IMR-90 (cell line): ENCODE data around the gene NAXE. TPM values are rescaled to one million over a fixed set of nuclear protein-coding genes. Genes with fewer than 3 reads are reported as not detected.

Source experiments
- ATAC-seq: fragments of 200-7000 bp; cut with Tn5 transposase; 2 replicates; pipeline ENCODE4 v1.9.1; 2020; ENCODE audit warnings: low read depth, mild to moderate bottlenecking, moderate library complexity
- BruUV-seq: library from RNA; stranded (reverse); fragments of 400-500 nt; replicated peaks from 2 replicates; lab custom pipeline; 2021; lab: Mats Ljungman, UMichigan
- CTCF ChIA-PET: fragments of 300-600 bp; formaldehyde crosslinking; extraction: SDS; loops from one replicate; lab custom pipeline; 2021; ENCODE audit warnings: antibody characterized with exemption; lab: Yijun Ruan, JAX
- POLR2A ChIA-PET: fragments of 300-600 bp; sonication (Branson Sonifier 250); formaldehyde crosslinking; loops from one replicate; lab custom pipeline; 2022; ENCODE audit warnings: antibody characterized with exemption; ENCODE audit not compliant: unreplicated experiment; lab: Charles Lee
- DNase-seq: peaks from one replicate; pipeline ENCODE4 v3.0.0; 2013
- H2AFZ ChIP-seq: replicated peaks from 2 replicates; pipeline ENCODE3; 2013; ENCODE audit warnings: low read length, mild to moderate bottlenecking; ENCODE audit not compliant: poor library complexity
- H2AK5ac ChIP-seq: 2 replicates; pipeline ENCODE4 v1.6.1; 2013; ENCODE audit warnings: low read depth, low read length, inconsistent platforms
- H2AK9ac ChIP-seq: replicated peaks from 2 replicates; pipeline ENCODE3; 2013; ENCODE audit warnings: mild to moderate bottlenecking, low read depth, low read length, moderate library complexity; ENCODE audit not compliant: poor library complexity
- H2BK120ac ChIP-seq: 2 replicates; pipeline ENCODE4 v1.6.1; 2013; ENCODE audit warnings: low read depth, low read length, inconsistent platforms
- H2BK15ac ChIP-seq: 3 replicates; pipeline ENCODE4 v1.6.1; 2013; ENCODE audit warnings: low read depth, low read length, inconsistent platforms
- H2BK20ac ChIP-seq: 2 replicates; pipeline ENCODE4 v1.6.1; 2013; ENCODE audit warnings: low read depth, mild to moderate bottlenecking, inconsistent platforms, low read length, moderate library complexity
- H2BK5ac ChIP-seq: 2 replicates; pipeline ENCODE4 v1.6.1; 2013; ENCODE audit warnings: mild to moderate bottlenecking, low read depth, low read length, inconsistent platforms; ENCODE audit not compliant: poor library complexity, severe bottlenecking
- H3K14ac ChIP-seq: replicated peaks from 2 replicates; pipeline ENCODE4 v1.6.1; 2013; ENCODE audit warnings: low read depth, low read length, inconsistent platforms
- H3K18ac ChIP-seq: 2 replicates; pipeline ENCODE4 v1.6.1; 2013; ENCODE audit warnings: low read depth, low read length, control low read depth
- H3K23ac ChIP-seq: 2 replicates; pipeline ENCODE4 v1.6.1; 2013; ENCODE audit warnings: low read depth, low read length, inconsistent platforms
- H3K27ac ChIP-seq: 2 replicates; pipeline ENCODE4 v1.5.1; 2013; ENCODE audit warnings: mild to moderate bottlenecking, control low read depth, low read length; ENCODE audit not compliant: insufficient read depth
- H3K27me3 ChIP-seq: 2 replicates; pipeline ENCODE4 v1.6.1; 2013; ENCODE audit warnings: low read length; ENCODE audit not compliant: control insufficient read depth, insufficient read depth
- H3K36me3 ChIP-seq: 2 replicates; pipeline ENCODE4 v1.6.1; 2013; ENCODE audit warnings: low read length, mixed read lengths; ENCODE audit not compliant: control insufficient read depth, insufficient read depth
- H3K4ac ChIP-seq: 2 replicates; pipeline ENCODE4 v1.6.1; 2013; ENCODE audit warnings: low read depth, low read length, inconsistent platforms
- H3K4me1 ChIP-seq: 2 replicates; pipeline ENCODE4 v1.6.1; 2013; ENCODE audit warnings: low read length, mixed read lengths; ENCODE audit not compliant: control insufficient read depth, insufficient read depth
- H3K4me2 ChIP-seq: 2 replicates; pipeline ENCODE4 v1.6.1; 2013; ENCODE audit warnings: low read depth, mild to moderate bottlenecking, control low read depth, low read length, moderate library complexity
- H3K4me3 ChIP-seq: 2 replicates; pipeline ENCODE4 v1.5.1; 2013; ENCODE audit warnings: low read depth, mild to moderate bottlenecking, control low read depth, low read length, moderate library complexity; ENCODE audit not compliant: insufficient read depth
- H3K56ac ChIP-seq: 2 replicates; pipeline ENCODE4 v1.6.1; 2013; ENCODE audit warnings: low read length, inconsistent platforms; ENCODE audit not compliant: insufficient read depth; ENCODE audit errors: extremely low read depth
- H3K79me1 ChIP-seq, 2 experiments: 2 replicates each; pipeline ENCODE4 v1.6.1; 2013; ENCODE audit warnings: low read length in 2 of 2, inconsistent platforms in 1 of 2, low read depth in 1 of 2
- H3K9ac ChIP-seq: 2 replicates; pipeline ENCODE4 v1.6.1; 2013; ENCODE audit warnings: low read depth, low read length, control low read depth
- H3K9me1 ChIP-seq: 2 replicates; pipeline ENCODE4 v1.6.1; 2013; ENCODE audit warnings: low read length, inconsistent platforms; ENCODE audit not compliant: insufficient read depth
- H3K9me3 ChIP-seq: 2 replicates; pipeline ENCODE4 v1.6.1; 2013; ENCODE audit warnings: low read length; ENCODE audit not compliant: control insufficient read depth, insufficient read depth
- H4K20me1 ChIP-seq: 2 replicates; pipeline ENCODE4 v1.6.1; 2013; ENCODE audit warnings: low read length, inconsistent platforms; ENCODE audit not compliant: insufficient read depth
- H4K5ac ChIP-seq: 2 replicates; pipeline ENCODE4 v1.6.1; 2013; ENCODE audit warnings: mild to moderate bottlenecking, low read depth, low read length, control low read depth
- H4K8ac ChIP-seq, 2 experiments: 2 replicates each; pipeline ENCODE4 v1.6.1; 2013; ENCODE audit warnings: low read depth in 2 of 2, low read length in 2 of 2, control low read depth in 1 of 2, inconsistent platforms in 1 of 2
- H4K91ac ChIP-seq: 2 replicates; pipeline ENCODE4 v1.6.1; 2013; ENCODE audit warnings: low read depth, low read length, inconsistent platforms; ENCODE audit not compliant: insufficient read depth
- CEBPB ChIP-seq: IDR thresholded peaks from 2 replicates; pipeline ENCODE4 v1.6.1; 2012; ENCODE audit warnings: low read depth, low read length, improper control_type of control experiment
- CTCF ChIP-seq: conservative IDR thresholded peaks from 2 replicates; pipeline ENCODE4 v1.5.1; 2012; ENCODE audit warnings: mild to moderate bottlenecking, low read depth, low read length, improper control_type of control experiment
- MAFK ChIP-seq: IDR thresholded peaks from 2 replicates; pipeline ENCODE4 v1.6.1; 2012; ENCODE audit warnings: low read depth, low read length, improper control_type of control experiment
- MXI1 ChIP-seq: IDR thresholded peaks from 2 replicates; pipeline ENCODE4 v1.6.1; 2012; ENCODE audit warnings: low read depth, mild to moderate bottlenecking, low read length, moderate library complexity, borderline replicate concordance
- NFE2L2 ChIP-seq: fragments of 150-350 bp; IDR thresholded peaks from 2 replicates; pipeline ENCODE4 v1.6.1; 2016; ENCODE audit warnings: low read depth, mild to moderate bottlenecking, low read length
- WGBS, 2 experiments: methylation state at CpG; one replicate each; pipeline versions ENCODE4 v1.1.5 to v1.1.7; 2013; ENCODE audit warnings: missing lambda C conversion rate in 2 of 2; ENCODE audit not compliant: insufficient read length in 1 of 2; ENCODE audit errors: extremely low coverage in 2 of 2; 5-methylcytosine and 5-hydroxymethylcytosine counted together
- dilution Hi-C: fragments of 300-500 bp; cut with HindIII; formaldehyde crosslinking; loops from one replicate; pipeline ENCODE4 v1.14.3; 2018; ENCODE audit warnings: low sequenced_read_pairs; ENCODE audit not compliant: unreplicated experiment
- in situ Hi-C: fragments of 300-500 bp; cut with MboI; formaldehyde crosslinking; loops from 3 replicates; pipeline ENCODE4 v1.14.3; 2019; ENCODE audit warnings: low sequenced_read_pairs, inconsistent platforms, mixed read lengths
- intact Hi-C: fragments of 100-400 bp; cut with micrococcal nuclease; formaldehyde crosslinking; loops from 2 replicates; pipeline ENCODE4 v1.10.0; 2022
- polyA plus RNA-seq, 3 experiments: library from polyadenylated mRNA; depleted of rRNA; stranded (reverse); fragments of >200 nt; gene quantifications; 2 replicates each; pipeline ENCODE4 v1.2.3, GENCODE V29; 2012; ENCODE audit warnings: low replicate concordance in 1 of 3
- total RNA-seq: library from RNA; depleted of rRNA; stranded (reverse); fragments of >200 nt; gene quantifications from 2 replicates; pipeline ENCODE4 v1.2.3, GENCODE V29; 2012
- TF ChIP-seq, protein P1 (sequence below): fragments of 150-350 bp; IDR thresholded peaks from 2 replicates; pipeline ENCODE4 v1.6.1; 2016; ENCODE audit warnings: low read depth, mild to moderate bottlenecking, low read length, moderate library complexity, borderline replicate concordance

NAXE gene
- total and polyA plus RNA-seq, 2 of the 4 experiments (the other 2 are of a cell fraction), result 61.0 to 74.2 TPM

- CTCF ChIA-PET, result no interaction called here
- POLR2A ChIA-PET, result no interaction called here
- no peak for TF ChIP-seq CEBPB
- TF ChIP-seq MAFK, result no peak
- TF ChIP-seq NFE2L2, result no peak
- TF ChIP-seq, protein P1, sequence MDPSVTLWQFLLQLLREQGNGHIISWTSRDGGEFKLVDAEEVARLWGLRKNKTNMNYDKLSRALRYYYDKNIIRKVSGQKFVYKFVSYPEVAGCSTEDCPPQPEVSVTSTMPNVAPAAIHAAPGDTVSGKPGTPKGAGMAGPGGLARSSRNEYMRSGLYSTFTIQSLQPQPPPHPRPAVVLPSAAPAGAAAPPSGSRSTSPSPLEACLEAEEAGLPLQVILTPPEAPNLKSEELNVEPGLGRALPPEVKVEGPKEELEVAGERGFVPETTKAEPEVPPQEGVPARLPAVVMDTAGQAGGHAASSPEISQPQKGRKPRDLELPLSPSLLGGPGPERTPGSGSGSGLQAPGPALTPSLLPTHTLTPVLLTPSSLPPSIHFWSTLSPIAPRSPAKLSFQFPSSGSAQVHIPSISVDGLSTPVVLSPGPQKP, result no peak
- TF ChIP-seq MXI1, result no peak
- no peak for TF ChIP-seq CTCF
Observed at GRCh38 chr1:156598731-156599432, 7.3 kb downstream of the NAXE start.

More at GRCh38 chr1:156598731-156599432, 7.3 kb downstream of the NAXE start:
- H3K79me1 ChIP-seq, result peaks cover 16 to 57% of the 10 kb centered on the region in 2 experiments
- intact Hi-C loops, result no loop called here
- dilution Hi-C loops, result no loop called here
- no peak overlapping the region for H3K4me2 ChIP-seq
- H4K5ac ChIP-seq, result no peak overlapping the region
- H3K9ac ChIP-seq, result no peak overlapping the region
- no peak overlapping the region for H4K91ac ChIP-seq
- no peak overlapping the region for H3K4me3 ChIP-seq
- in situ Hi-C loops, result no loop called here
- no peak overlapping the region for H3K56ac ChIP-seq
- no peak overlapping the region for H2AK9ac ChIP-seq
- no peak overlapping the region for H4K8ac ChIP-seq
- H2BK15ac ChIP-seq, result no peak overlapping the region
- DNase-seq, result no peak
- H3K4me1 ChIP-seq, result 0 out of 2 replicates have a peak, but pooled peaks cover 4% of the 10 kb centered on the region
- no peaks in the 10 kb centered on the region for H3K27me3 ChIP-seq
- ATAC-seq, result no peak
- H3K14ac ChIP-seq, result no peak overlapping the region
- no peak overlapping the region for H3K27ac ChIP-seq
- BruUV-seq, result no TSS peak
- H3K23ac ChIP-seq, result no peak overlapping the region
- no peaks in the 10 kb centered on the region for H4K20me1 ChIP-seq
- H2AFZ ChIP-seq, result no peak overlapping the region
- no peak overlapping the region for H2AK5ac ChIP-seq
- no peak overlapping the region for H2BK120ac ChIP-seq
- peaks cover 14% of the 10 kb centered on the region for H3K9me1 ChIP-seq
- WGBS, 2 experiments, result no CpG with 5 or more reads among the region's 4 CpGs
- H2BK5ac ChIP-seq, result no peak overlapping the region
- no peak overlapping the region for H3K18ac ChIP-seq
- H3K4ac ChIP-seq, result no peak overlapping the region
- H3K36me3 ChIP-seq, result peaks cover 33% of the 10 kb centered on the region
- no peak overlapping the region for H2BK20ac ChIP-seq
- no peaks in the 10 kb centered on the region for H3K9me3 ChIP-seq
